ENCODE results near the gene PMAIP1.
"Not testable (repeated sequence)": the region's sequence is repeated elsewhere in the genome, so short reads cannot be mapped to it uniquely, and the experiment has no call there.

PMAIP1 gene

DNA sequence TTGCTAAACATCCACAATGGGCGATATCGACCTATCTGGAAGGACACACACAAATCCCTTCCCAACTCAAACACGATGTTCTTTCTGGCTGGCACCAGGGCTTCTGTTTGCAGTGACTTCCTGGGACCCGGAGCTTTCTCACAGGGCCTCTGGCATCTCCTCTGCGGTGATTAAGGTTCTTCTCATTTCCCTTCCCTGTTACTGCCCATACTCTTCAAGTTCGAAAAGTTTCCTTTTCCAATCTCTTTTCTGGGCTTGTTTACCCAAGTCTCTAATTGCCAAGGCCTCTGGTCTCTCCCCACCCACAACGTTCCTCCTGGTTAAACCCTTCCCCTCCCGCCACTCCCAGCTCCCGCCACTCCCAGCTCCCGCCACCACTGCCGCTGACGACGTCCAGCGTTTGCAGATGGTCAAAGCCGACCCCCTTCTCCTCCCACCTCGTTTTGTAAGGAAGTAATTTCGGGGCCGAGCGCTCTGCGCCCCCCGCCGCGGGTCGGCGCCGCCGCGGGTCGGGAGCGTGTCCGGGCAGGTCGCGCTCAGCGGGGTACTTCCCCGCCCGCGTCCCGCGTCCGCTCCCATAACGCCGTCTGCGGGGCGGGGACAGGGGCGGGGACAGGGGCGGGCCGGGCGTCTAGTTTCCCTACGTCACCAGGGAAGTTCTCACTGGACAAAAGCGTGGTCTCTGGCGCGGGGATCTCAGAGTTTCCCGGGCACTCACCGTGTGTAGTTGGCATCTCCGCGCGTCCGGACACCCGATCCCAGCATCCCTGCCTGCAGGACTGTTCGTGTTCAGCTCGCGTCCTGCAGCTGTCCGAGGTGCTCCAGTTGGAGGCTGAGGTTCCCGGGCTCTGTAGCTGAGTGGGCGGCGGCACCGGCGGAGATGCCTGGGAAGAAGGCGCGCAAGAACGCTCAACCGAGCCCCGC, at the start of gene PMAIP1:
Gene PMAIP1 (plus strand): TSS at position 699 of the 924 bp plus-strand sequence. CDS start 182 bp downstream, at position 881.
- FAIRE-seq: no peak

GRCh38 chr18:59851784-59852399, 47.9 kb upstream of the PMAIP1 start:
- FAIRE-seq: no peak

- no peak for FAIRE-seq
These were observed 47.2 kb upstream of the PMAIP1 start for GRCh38 chr18:59852548-59852947.

- FAIRE-seq: no peak
These were observed 46.4 kb upstream of the PMAIP1 start for GRCh38 chr18:59853380-59853779.

DNA sequence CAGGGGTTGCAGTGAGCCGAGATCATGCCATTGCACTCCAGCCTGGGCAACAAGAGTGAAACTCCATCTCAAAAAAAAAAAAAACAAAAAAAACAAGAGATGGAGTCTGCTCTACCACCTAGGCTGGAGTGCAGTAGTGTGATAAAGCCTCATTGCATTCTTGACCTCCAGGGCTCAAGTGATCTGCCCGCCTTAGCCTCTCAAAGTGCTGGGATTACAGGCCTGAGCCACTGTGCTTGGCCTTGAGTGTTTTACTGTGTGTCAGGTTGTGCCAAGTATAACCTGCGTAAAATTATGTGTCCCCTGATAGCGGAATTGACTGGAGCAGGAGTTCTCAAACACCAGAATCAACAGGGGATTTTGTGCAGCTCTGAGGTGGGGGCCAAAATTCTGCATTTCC, 45.8 kb upstream of the PMAIP1 start:
- not testable (repeated sequence) for FAIRE-seq

GRCh38 chr18:59861009-59861408, 38.8 kb upstream of the PMAIP1 start:
- FAIRE-seq: no peak

- FAIRE-seq: no peak
These were observed 37.6 kb upstream of the PMAIP1 start for GRCh38 chr18:59861963-59862819.

GRCh38 chr18:59865241-59865986, 34.4 kb upstream of the PMAIP1 start:
- no peak for FAIRE-seq

DNA sequence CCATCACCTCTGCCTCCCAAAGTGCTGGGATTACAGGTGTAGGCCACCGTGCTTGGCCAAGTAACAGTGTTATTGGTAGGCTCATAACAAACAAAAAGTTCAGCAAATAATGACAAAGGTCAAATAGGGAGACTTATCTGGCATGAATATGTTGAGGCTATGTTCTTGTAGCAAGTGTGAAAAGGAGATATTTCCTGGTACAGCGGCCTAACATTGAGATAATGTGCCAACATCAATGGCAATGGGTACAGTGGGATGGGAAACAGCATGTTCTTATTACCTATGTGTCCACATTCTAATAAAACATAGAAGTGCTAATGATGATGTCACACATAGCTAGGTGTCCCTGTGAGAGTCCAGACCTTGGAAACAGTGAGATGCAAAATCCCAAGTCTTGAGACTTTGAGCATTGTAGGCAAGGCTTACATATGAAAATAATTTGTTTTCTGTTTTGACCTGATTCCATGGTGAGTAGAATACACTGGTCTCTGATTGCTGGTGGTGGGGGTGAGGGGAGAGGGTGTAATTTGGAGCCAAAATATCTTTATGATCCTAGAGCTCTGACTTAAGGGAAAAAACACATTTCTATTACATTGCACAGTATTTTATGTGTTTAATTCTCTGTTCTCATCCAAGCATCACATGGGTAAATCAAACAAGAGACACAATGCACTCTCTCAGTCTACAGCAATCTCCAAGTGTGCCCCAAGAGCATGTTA, 33.1 kb upstream of the PMAIP1 start:
- no peak for FAIRE-seq

- no peak for FAIRE-seq
These were observed 32.3 kb upstream of the PMAIP1 start for GRCh38 chr18:59867337-59868104.

- no peak for FAIRE-seq
These were observed 29.1 kb upstream of the PMAIP1 start for GRCh38 chr18:59870623-59871130.

GRCh38 chr18:59871711-59872362, 28.0 kb upstream of the PMAIP1 start:
- no peak for FAIRE-seq

GRCh38 chr18:59873641-59874040, 26.2 kb upstream of the PMAIP1 start:
- no peak for FAIRE-seq

- no peak for FAIRE-seq
These were observed 25.6 kb upstream of the PMAIP1 start for GRCh38 chr18:59874166-59874565.

DNA sequence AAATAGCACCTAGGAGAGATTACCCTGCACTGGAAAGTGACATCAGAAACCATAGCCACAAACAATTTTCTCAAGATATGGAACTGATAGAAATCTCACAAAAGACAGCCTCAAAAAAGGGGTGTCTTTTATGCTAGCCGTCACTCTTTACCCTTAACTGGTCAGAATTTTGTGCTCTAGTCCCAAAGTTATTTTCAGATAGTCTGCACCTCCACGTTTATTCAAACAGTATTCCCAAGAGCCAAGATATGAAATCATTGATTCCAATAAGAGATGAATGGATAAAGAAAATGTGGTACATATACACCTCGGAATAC, 23.5 kb upstream of the PMAIP1 start:
- FAIRE-seq: no peak

GRCh38 chr18:59877361-59877760, 22.4 kb upstream of the PMAIP1 start:
- FAIRE-seq: no peak

DNA sequence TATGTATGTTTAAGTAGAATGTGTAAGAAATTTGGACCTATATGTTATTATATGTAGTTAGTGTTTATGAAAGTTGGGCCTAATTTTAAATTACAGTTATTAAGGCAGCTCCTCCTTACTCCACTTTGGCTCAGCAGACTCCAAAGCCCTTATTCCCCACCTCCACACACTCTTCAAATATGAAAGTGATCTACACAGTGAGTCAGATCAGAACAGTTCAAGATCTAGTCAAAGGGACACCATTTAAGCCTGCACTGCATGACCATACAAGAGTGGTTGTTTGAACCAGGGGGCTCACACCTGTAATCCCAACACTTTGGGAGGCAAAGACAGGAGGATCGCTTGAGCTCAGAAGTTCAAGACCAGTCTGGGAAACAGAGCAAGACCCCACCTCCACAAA, 21.2 kb upstream of the PMAIP1 start:
- no peak for FAIRE-seq

DNA sequence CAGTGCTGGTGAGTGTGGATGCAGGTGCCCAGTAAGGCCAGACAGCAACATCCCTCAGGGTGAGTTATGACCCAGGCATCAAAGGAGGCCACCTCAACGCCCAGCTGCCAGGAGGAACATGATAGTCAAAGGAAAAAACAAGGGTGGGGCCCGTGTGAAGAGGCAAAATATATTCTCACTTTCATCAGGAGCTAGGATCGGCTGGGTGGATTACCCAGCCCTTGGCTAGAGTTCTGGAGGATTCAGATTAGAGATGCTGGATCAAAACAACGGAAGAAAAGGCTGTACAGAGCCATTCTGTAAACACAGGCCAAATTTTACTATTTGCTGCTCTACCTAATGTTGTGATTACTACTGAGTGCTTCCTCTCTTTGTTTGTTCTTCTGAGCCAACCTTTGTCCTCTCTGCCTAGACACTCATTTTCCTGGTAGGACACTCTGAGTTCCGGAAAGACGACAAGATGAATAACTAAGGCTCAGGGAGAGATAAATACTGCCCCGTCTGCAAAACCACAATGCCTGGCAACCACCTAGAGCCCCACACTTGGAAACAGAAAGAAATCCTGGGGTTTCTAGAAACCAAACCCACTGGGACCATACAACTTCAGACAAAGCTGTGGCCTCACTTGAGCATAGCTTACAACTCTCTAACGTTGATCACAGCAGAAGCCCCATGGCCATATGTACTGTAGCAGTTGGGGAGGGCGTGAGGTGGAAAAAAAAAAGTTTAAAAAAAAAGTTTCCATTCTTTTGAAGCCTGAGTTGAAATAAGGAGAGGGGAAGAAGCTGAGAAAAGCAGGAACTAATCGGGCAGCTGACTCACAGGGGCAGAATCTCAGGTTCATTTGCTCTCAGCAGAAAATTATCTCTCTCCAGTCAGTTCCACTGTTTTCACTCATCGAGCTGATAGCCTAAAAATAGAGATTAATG, 17.8 kb upstream of the PMAIP1 start:
- peak; percentile 55 for FAIRE-seq

DNA sequence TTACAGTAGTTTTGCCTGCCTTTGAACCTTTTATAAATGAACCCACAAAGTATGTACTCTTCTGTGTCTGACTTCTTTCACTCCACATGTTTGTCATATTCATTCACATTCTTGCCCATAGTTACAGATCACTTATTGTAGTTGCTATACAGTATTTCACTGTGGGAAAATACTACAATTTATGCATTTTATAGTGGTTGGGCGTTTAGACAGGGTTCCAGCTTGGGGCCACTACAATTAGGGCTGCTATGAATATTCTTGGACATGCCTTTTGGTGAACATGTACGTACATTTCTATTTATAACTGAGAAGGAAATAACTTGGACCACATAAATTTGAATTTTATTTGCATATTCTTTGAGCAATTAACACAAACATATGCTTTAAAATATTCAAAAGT, 15.4 kb upstream of the PMAIP1 start:
- no peak for FAIRE-seq
